Fibroblast of lung (primary cell): ENCODE measurements around the gene AAMP. TPM values are rescaled to one million over a fixed set of nuclear protein-coding genes. Genes with fewer than 3 reads are reported as not detected.

Source experiments
- DNase-seq, 2 donors: peaks; one replicate each; pipeline versions ENCODE4 v3.0.0 to v3.0.0-alpha.2; 2010; ENCODE audit warnings: low read depth in 2 of 2
- H2AFZ ChIP-seq: 2 replicates; pipeline ENCODE4 v1.5.1; 2012; ENCODE audit warnings: low read length, control low read depth, inconsistent platforms
- H3K27ac ChIP-seq: 2 replicates; pipeline ENCODE4 v1.5.1; 2011; ENCODE audit warnings: low read length, control low read depth; ENCODE audit not compliant: insufficient read depth
- H3K27me3 ChIP-seq: 2 replicates; pipeline ENCODE4 v1.5.1; 2011; ENCODE audit warnings: mild to moderate bottlenecking, low read length; ENCODE audit not compliant: control insufficient read depth, insufficient read depth
- H3K36me3 ChIP-seq: 2 replicates; pipeline ENCODE4 v1.5.1; 2011; ENCODE audit warnings: low read length; ENCODE audit not compliant: control insufficient read depth, insufficient read depth
- H3K4me1 ChIP-seq: 2 replicates; pipeline ENCODE4 v1.5.1; 2011; ENCODE audit warnings: low read length; ENCODE audit not compliant: control insufficient read depth, insufficient read depth; ENCODE audit errors: extremely low read depth
- H3K4me2 ChIP-seq: 2 replicates; pipeline ENCODE4 v1.5.1; 2011; ENCODE audit warnings: low read length, control low read depth; ENCODE audit not compliant: insufficient read depth; ENCODE audit errors: extremely low read depth
- H3K4me3 ChIP-seq, 4 experiments: fragments of 200-600 bp in 1 of 4; sonication (generic) in 1 of 4; replicated peaks in 1 of 4; 2 replicates each; pipeline ENCODE4 v1.5.1; 2011 to 2016; ENCODE audit warnings: low read length in 4 of 4, low read depth in 3 of 4, mild to moderate bottlenecking in 3 of 4, control low read depth in 2 of 4, inconsistent platforms in 1 of 4, mixed read lengths in 1 of 4; ENCODE audit not compliant: insufficient read depth in 1 of 4; ENCODE audit errors: control extremely low read depth in 1 of 4
- H3K79me2 ChIP-seq: 2 replicates; pipeline ENCODE4 v1.5.1; 2012; ENCODE audit warnings: mild to moderate bottlenecking, low read length, inconsistent platforms; ENCODE audit not compliant: control insufficient read depth, insufficient read depth
- H3K9ac ChIP-seq: 2 replicates; pipeline ENCODE4 v1.5.1; 2011; ENCODE audit warnings: mild to moderate bottlenecking, low read length, control low read depth; ENCODE audit not compliant: insufficient read depth
- H3K9me3 ChIP-seq: 2 replicates; pipeline ENCODE4 v1.5.1; 2012; ENCODE audit warnings: low read depth, low read length; ENCODE audit not compliant: control insufficient read depth, insufficient read depth
- H4K20me1 ChIP-seq: 2 replicates; pipeline ENCODE4 v1.5.1; 2011; ENCODE audit warnings: low read length; ENCODE audit not compliant: control insufficient read depth, insufficient read depth; ENCODE audit errors: extremely low read depth
- EZH2 ChIP-seq: IDR thresholded peaks from 2 replicates; pipeline ENCODE4 v1.5.1; 2012; ENCODE audit warnings: low read length, control low read depth, mild to moderate bottlenecking; ENCODE audit errors: missing control alignments
- polyA plus RNA-seq, 2 donors: library from polyadenylated mRNA; depleted of rRNA in 1 of 2; stranded (reverse) in 1 of 2; unstranded in 1 of 2; fragments of >200 nt; gene quantifications; 2 replicates each; pipeline ENCODE4 v1.2.1, GENCODE V29; 2011 to 2012; ENCODE audit warnings: missing spikeins in 1 of 2
- total RNA-seq: library from RNA; depleted of rRNA; stranded (reverse); fragments of >200 nt; gene quantifications from 2 replicates; pipeline ENCODE4 v1.2.1, GENCODE V29; 2014
- TF ChIP-seq, protein P1 (sequence below), 2 donors: IDR thresholded peaks in 1 of 2; conservative IDR thresholded peaks in 1 of 2; 1 replicate in 1 of 2; 2 replicates in 1 of 2; pipeline ENCODE4 v1.5.1; 2011 to 2012; ENCODE audit warnings: low read length in 2 of 2, control low read depth in 1 of 2, inconsistent platforms in 1 of 2, low read depth in 1 of 2, mild to moderate bottlenecking in 1 of 2

AAMP gene
- total and polyA plus RNA-seq, 2 donors (not counting 1 experiment from before 2014, with no cell fraction given): 53.1 to 110 TPM

DNA sequence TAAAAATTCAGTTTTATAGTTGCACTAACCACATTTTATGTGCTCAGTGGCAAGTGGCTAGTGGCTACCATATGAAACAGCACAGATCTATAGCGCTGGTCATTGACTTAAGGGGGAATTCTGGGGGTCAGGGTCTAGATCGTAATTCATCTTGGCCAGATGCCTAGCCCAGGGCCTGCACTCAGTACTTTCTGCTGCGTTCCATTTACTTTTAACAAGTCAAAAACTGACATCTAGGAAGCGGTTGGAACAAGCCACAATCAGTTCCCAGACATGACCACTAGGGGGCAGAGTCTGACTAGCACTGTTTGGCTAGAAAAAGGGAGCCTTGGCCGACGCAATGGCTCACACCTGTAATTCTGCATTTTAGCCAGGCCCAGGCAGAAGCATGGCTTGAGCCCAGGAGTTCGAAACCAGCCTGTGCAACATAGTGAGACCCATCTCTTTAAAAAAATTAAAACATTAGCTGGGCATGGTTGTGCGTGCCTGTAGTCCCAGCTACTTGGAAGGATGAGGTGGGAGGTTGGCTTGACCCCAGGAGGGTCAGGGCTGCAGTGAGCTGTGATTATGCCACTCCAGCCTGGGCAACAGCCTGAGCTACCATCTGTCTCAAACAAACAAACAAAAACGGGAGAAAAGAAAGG is 31.4 kb upstream of the AAMP start:
- H3K9ac ChIP-seq: no peak overlapping the region
- peak overlapping the region; percentile 32 for H3K4me2 ChIP-seq
- no peak for TF ChIP-seq EZH2
- TF ChIP-seq, protein P1, sequence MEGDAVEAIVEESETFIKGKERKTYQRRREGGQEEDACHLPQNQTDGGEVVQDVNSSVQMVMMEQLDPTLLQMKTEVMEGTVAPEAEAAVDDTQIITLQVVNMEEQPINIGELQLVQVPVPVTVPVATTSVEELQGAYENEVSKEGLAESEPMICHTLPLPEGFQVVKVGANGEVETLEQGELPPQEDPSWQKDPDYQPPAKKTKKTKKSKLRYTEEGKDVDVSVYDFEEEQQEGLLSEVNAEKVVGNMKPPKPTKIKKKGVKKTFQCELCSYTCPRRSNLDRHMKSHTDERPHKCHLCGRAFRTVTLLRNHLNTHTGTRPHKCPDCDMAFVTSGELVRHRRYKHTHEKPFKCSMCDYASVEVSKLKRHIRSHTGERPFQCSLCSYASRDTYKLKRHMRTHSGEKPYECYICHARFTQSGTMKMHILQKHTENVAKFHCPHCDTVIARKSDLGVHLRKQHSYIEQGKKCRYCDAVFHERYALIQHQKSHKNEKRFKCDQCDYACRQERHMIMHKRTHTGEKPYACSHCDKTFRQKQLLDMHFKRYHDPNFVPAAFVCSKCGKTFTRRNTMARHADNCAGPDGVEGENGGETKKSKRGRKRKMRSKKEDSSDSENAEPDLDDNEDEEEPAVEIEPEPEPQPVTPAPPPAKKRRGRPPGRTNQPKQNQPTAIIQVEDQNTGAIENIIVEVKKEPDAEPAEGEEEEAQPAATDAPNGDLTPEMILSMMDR (conservative IDR thresholded peaks at IDR 0.05 in 1 of 2, IDR thresholded peaks at IDR 0.05 in 1 of 2; ENCODE audit: low read depth in 1 of 2, low read length in 2 of 2): peak; percentile 96 to 98
- DNase-seq: peak; percentile 61 to 83
- peaks cover 4% of the 10 kb centered on the region for H3K4me1 ChIP-seq
- no peaks in the 10 kb centered on the region for H4K20me1 ChIP-seq
- no peaks in the 10 kb centered on the region for H3K79me2 ChIP-seq
- H3K36me3 ChIP-seq: no peaks in the 10 kb centered on the region
- no peaks in the 10 kb centered on the region for H3K9me3 ChIP-seq
- no peak overlapping the region for H3K27ac ChIP-seq
- H3K4me3 ChIP-seq: no peak overlapping the region
- no peaks in the 10 kb centered on the region for H3K27me3 ChIP-seq
- H2AFZ ChIP-seq: no peak overlapping the region

DNA sequence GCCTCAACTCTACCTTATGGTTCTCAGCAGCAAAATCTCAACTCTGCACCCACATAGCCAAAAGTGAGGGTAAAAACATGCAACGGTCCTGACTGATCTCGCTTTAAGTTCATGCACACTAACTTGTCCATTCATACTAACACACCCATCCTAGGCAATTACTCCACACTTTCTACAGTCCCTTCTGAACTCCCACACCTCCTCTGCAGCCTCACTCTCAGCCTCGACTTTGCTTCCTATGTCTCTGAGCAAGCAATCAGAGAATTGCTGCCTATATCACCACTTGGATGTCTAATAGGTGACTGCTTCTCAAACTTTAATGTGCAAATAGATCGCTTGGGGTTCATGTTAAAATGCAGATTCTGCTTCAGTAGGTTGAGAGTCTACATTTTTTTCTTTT is 30.2 kb upstream of the AAMP start:
- no peak for TF ChIP-seq EZH2
- TF ChIP-seq, protein P1 (conservative IDR thresholded peaks at IDR 0.05 in 1 of 2, IDR thresholded peaks at IDR 0.05 in 1 of 2; ENCODE audit: low read depth in 1 of 2, low read length in 2 of 2): no peak
- H3K36me3 ChIP-seq: no peaks in the 10 kb centered on the region
- H3K4me1 ChIP-seq: peaks cover 4% of the 10 kb centered on the region

GRCh38 chr2:218298314-218298875 is 28.5 kb upstream of the AAMP start:
- peak overlapping the region; percentile 49 for H2AFZ ChIP-seq
- H3K4me2 ChIP-seq: no peak overlapping the region
- TF ChIP-seq, protein P1 (conservative IDR thresholded peaks at IDR 0.05 in 1 of 2, IDR thresholded peaks at IDR 0.05 in 1 of 2; ENCODE audit: low read depth in 1 of 2, low read length in 2 of 2): no peak
- no peak for TF ChIP-seq EZH2
- no peak for DNase-seq
- peaks cover 4% of the 10 kb centered on the region for H3K4me1 ChIP-seq
- H3K79me2 ChIP-seq: no peaks in the 10 kb centered on the region
- H3K9ac ChIP-seq: no peak overlapping the region
- H3K9me3 ChIP-seq: no peaks in the 10 kb centered on the region
- no peaks in the 10 kb centered on the region for H3K27me3 ChIP-seq
- H3K36me3 ChIP-seq: no peaks in the 10 kb centered on the region
- no peak overlapping the region for H3K27ac ChIP-seq
- H3K4me3 ChIP-seq: no peak overlapping the region
- H4K20me1 ChIP-seq: no peaks in the 10 kb centered on the region

More for the DNA sequence above, 30.2 kb upstream of the AAMP start:
- Histone ChIP-seq H3K27me3 (no peaks in the 10 kb centered on the region), H3K9ac (no peak overlapping the region), H4K20me1 (no peaks in the 10 kb centered on the region), H3K27ac (no peak overlapping the region), H3K4me2 (no peak overlapping the region), H3K9me3 (no peaks in the 10 kb centered on the region), H2AFZ (no peak overlapping the region), H3K4me3 (no peak overlapping the region), H3K79me2 (no peaks in the 10 kb centered on the region)
- DNase-seq: no peak
